MCF 10A (cell line): ENCODE results near the gene LONP1. TPM values are rescaled to one million over a fixed set of nuclear protein-coding genes. Genes with fewer than 3 reads are reported as not detected.

Experiments used
- BruUV-seq: library from RNA; stranded (reverse); fragments of 400-500 nt; replicated peaks from 2 replicates; lab custom pipeline; 2021; lab: Mats Ljungman, UMichigan
- CTCF ChIA-PET: fragments of 300-600 bp; sonication (Branson Sonifier 250); formaldehyde crosslinking; extraction: SDS; loops from one replicate; lab custom pipeline; 2021; ENCODE audit warnings: antibody characterized with exemption, inconsistent platforms; lab: Yijun Ruan, JAX
- POLR2A ChIA-PET: fragments of 300-600, 350-650 bp; sonication (Branson Sonifier 250); formaldehyde crosslinking; extraction: SDS; loops from one replicate; lab custom pipeline; 2020; ENCODE audit warnings: antibody characterized with exemption, inconsistent platforms; lab: Yijun Ruan, JAX
- DNase-seq: peaks from one replicate; pipeline ENCODE4 v3.0.0-alpha.2; 2018; ENCODE audit not compliant: unreplicated experiment
- H3K27ac Mint-ChIP-seq: one replicate; pipeline ENCODE4 v1.8.0; 2022; ENCODE audit warnings: mild to moderate bottlenecking, low read depth, mixed read lengths; ENCODE audit not compliant: unreplicated experiment
- H3K27me3 Mint-ChIP-seq: one replicate; pipeline ENCODE4 v1.8.0; 2022; ENCODE audit warnings: mixed read lengths; ENCODE audit not compliant: insufficient read depth, unreplicated experiment
- H3K36me3 Mint-ChIP-seq: one replicate; pipeline ENCODE4 v1.8.0; 2022; ENCODE audit warnings: mild to moderate bottlenecking, moderate library complexity, mixed read lengths; ENCODE audit not compliant: insufficient read depth, unreplicated experiment
- H3K4me1 Mint-ChIP-seq: one replicate; pipeline ENCODE4 v1.8.0; 2022; ENCODE audit warnings: mixed read lengths; ENCODE audit not compliant: insufficient read depth, unreplicated experiment
- H3K4me3 Mint-ChIP-seq: one replicate; pipeline ENCODE4 v1.8.0; 2022; ENCODE audit warnings: mild to moderate bottlenecking, moderate library complexity, mixed read lengths; ENCODE audit not compliant: unreplicated experiment
- H3K9me3 Mint-ChIP-seq: one replicate; pipeline ENCODE4 v1.8.0; 2022; ENCODE audit warnings: mixed read lengths; ENCODE audit not compliant: unreplicated experiment
- intact Hi-C: fragments of 100-400 bp; cut with micrococcal nuclease; formaldehyde crosslinking; loops from 2 replicates; pipeline ENCODE4 v1.14.1; 2022
- total RNA-seq: library from RNA; stranded (reverse); gene quantifications from 2 replicates; pipeline ENCODE4 v1.2.3, GENCODE V29; 2022
- TF ChIP-seq, protein P1 (sequence below): fragments of 200-600 bp; IDR thresholded peaks from one replicate; pipeline ENCODE4 v1.8.0; 2022; ENCODE audit warnings: antibody characterized with exemption, mild to moderate bottlenecking; ENCODE audit not compliant: unreplicated experiment

The LONP1 gene
- total RNA-seq, 1 experiment from 2014 or later, result 219 TPM

DNA sequence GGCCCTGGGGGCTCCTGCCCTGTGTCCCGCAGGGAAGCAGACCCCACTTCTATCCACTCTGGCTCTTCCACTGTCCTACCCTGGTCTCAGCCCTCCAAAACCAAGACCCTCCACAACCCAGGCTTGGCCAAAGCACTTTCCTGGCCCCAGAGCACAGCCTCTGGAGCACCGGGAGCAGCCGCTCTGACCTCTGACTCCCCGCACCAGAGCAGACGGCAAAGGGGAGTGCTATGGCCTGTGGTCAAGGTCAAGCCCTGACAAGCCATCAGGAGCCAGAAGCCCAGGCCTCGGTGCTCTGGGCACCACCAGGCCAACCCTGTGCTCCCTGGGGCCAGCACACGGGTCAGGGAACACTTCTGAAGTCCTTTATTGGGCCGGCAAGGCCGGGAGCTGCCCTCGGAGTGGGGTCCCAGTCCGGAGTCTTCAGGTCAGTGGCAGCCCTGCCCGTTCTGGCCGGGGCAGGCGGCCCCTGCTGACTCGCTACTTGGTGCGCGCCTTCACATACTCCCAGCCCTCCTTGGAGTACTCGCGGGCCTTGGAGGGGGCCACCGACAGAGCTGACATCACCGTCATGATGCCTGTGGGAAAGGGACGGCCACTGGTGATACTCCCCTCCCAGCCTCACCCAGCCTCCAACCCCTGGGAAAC lies 41.8 kb downstream of the LONP1 start:
- ChIA-PET CTCF (interaction anchor here (1.0 to 2.4 kb wide), 2 partner anchors 9 to 13 kb away, joined by 4 to 8 read pairs; no protein-coding TSS in a partner anchor), POLR2A (interaction anchor here (0.5 to 2.1 kb wide), 4 partner anchors 12 to 1276 kb away, joined by 3 to 23 read pairs (median 5); partner anchors contain the start of genes CATSPERD, CHAF1A, LONP1 and RPL36)
- peaks cover 34% of the 10 kb centered on the region for H3K4me1 Mint-ChIP-seq
- no peak for DNase-seq
- H3K9me3 Mint-ChIP-seq, result no peaks in the 10 kb centered on the region
- no peak overlapping the region for H3K27ac Mint-ChIP-seq
- H3K36me3 Mint-ChIP-seq, result no peaks in the 10 kb centered on the region
- TF ChIP-seq, protein P1, sequence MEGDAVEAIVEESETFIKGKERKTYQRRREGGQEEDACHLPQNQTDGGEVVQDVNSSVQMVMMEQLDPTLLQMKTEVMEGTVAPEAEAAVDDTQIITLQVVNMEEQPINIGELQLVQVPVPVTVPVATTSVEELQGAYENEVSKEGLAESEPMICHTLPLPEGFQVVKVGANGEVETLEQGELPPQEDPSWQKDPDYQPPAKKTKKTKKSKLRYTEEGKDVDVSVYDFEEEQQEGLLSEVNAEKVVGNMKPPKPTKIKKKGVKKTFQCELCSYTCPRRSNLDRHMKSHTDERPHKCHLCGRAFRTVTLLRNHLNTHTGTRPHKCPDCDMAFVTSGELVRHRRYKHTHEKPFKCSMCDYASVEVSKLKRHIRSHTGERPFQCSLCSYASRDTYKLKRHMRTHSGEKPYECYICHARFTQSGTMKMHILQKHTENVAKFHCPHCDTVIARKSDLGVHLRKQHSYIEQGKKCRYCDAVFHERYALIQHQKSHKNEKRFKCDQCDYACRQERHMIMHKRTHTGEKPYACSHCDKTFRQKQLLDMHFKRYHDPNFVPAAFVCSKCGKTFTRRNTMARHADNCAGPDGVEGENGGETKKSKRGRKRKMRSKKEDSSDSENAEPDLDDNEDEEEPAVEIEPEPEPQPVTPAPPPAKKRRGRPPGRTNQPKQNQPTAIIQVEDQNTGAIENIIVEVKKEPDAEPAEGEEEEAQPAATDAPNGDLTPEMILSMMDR, result no peak
- no peaks in the 10 kb centered on the region for H3K27me3 Mint-ChIP-seq
- intact Hi-C loops, result no loop called here
- BruUV-seq, result no TSS peak
- no peak overlapping the region for H3K4me3 Mint-ChIP-seq

DNA sequence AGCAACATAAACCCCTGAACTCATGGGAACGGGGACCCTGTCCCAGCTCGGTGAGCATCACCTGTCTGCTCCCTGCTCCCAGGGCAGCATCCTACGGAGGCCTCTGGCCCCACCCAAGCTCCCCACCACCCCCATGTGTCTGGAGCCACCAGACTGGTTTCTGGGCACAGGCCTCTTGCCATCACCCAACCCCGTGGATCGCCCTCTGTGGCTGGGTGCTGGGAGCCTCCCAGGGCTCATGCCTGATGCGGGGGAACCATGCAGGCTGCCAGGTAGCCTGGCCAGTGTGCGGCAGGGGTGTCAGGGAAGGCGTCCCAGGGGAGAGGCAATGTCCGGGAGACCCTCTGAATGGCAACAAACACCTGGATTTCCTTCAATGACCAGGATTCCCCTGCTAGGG lies 42.4 kb downstream of the LONP1 start:
- CTCF ChIA-PET, result interaction anchor here (1.0 to 2.4 kb wide), 2 partner anchors 10 to 12 kb away, joined by 4 to 8 read pairs; no protein-coding TSS in a partner anchor
- BruUV-seq, result no TSS peak
- H3K4me1 Mint-ChIP-seq, result peaks cover 30% of the 10 kb centered on the region

DNA sequence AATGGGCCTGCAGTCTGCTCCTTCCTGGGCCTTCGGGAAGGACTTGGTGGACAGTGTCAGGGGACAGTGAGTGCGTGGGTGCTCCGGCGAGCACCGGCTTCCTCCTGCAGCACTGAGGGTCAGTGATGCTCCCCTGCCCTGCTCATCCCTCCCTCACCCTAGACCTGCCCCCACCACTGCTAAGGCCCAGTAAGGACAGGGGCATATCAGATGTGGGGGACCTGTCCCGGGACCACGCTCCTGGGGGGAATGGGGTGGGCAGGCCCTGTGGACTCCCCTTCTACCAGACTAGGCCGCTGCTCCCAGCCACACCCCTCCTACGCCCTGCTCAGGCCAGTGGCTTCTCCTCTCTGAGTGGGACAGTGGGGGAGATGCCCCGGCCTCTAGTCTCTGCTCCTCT lies 42.8 kb downstream of the LONP1 start:
- CTCF ChIA-PET, result interaction anchor here (0.6 to 2.4 kb wide), 2 partner anchors 10 to 77 kb away, joined by 3 to 8 read pairs; no protein-coding TSS in a partner anchor
- H3K36me3 Mint-ChIP-seq, result no peaks in the 10 kb centered on the region
- H3K27ac Mint-ChIP-seq, result no peak overlapping the region
- H3K4me1 Mint-ChIP-seq, result peaks cover 26% of the 10 kb centered on the region
- H3K4me3 Mint-ChIP-seq, result no peak overlapping the region
- no TSS peak for BruUV-seq
- DNase-seq, result no peak
- POLR2A ChIA-PET, result interaction anchor here (2.1 kb wide), 1 partner anchor 13 kb away, joined by 6 read pairs; the partner anchor contains the start of gene RPL36
- intact Hi-C loops, result no loop called here
- H3K27me3 Mint-ChIP-seq, result no peaks in the 10 kb centered on the region
- TF ChIP-seq, protein P1, result no peak
- no peaks in the 10 kb centered on the region for H3K9me3 Mint-ChIP-seq

More for the DNA sequence above, 42.4 kb downstream of the LONP1 start:
- TF ChIP-seq, protein P1, result no peak
- H3K27me3 Mint-ChIP-seq, result no peaks in the 10 kb centered on the region
- H3K27ac Mint-ChIP-seq, result no peak overlapping the region
- no peak for DNase-seq
- H3K9me3 Mint-ChIP-seq, result no peaks in the 10 kb centered on the region
- intact Hi-C loops, result no loop called here
- H3K36me3 Mint-ChIP-seq, result no peaks in the 10 kb centered on the region
- no peak overlapping the region for H3K4me3 Mint-ChIP-seq
- POLR2A ChIA-PET, result no interaction called here

DNA sequence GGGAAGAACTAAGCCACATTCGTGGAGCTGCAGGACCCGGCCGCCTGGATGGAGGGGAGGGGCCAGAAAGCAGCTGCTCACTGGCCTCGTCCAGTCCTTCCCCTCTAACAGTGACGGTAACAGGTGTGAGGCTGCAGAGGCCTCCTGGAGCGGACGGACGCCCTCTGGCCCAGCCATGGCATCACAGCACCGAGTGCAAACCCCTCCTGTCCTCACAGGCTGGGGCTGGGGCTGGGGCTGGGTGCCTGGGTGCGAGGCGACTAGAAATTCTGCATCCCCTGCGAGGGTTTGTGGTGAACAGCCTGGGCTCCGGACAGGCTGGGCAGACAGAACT lies 43.2 kb downstream of the LONP1 start:
- ChIA-PET POLR2A (interaction anchor here (0.7 to 2.1 kb wide), 2 partner anchors 13 to 1297 kb away, joined by 3 to 6 read pairs; partner anchors contain the start of gene RPL36), CTCF (interaction anchor here (0.6 to 2.4 kb wide), 2 partner anchors 10 to 78 kb away, joined by 3 to 8 read pairs; no protein-coding TSS in a partner anchor)
- H3K27ac Mint-ChIP-seq, result no peak overlapping the region
- H3K27me3 Mint-ChIP-seq, result no peaks in the 10 kb centered on the region
- intact Hi-C loops, result no loop called here
- no peaks in the 10 kb centered on the region for H3K36me3 Mint-ChIP-seq
- TF ChIP-seq, protein P1, result no peak
- BruUV-seq, result no TSS peak
- DNase-seq, result no peak
- no peaks in the 10 kb centered on the region for H3K9me3 Mint-ChIP-seq
- peaks cover 22% of the 10 kb centered on the region for H3K4me1 Mint-ChIP-seq
- no peak overlapping the region for H3K4me3 Mint-ChIP-seq
